DMS53 treated with DMSO at 0.1 percent for 48 hours (cell line): ENCODE results near the gene APBB1.

Experiments used
- DNase-seq: peaks from one replicate; lab custom pipeline; 2025; ENCODE audit not compliant: unreplicated experiment; lab: John Stamatoyannopoulos, UW

Gene APBB1

DNA sequence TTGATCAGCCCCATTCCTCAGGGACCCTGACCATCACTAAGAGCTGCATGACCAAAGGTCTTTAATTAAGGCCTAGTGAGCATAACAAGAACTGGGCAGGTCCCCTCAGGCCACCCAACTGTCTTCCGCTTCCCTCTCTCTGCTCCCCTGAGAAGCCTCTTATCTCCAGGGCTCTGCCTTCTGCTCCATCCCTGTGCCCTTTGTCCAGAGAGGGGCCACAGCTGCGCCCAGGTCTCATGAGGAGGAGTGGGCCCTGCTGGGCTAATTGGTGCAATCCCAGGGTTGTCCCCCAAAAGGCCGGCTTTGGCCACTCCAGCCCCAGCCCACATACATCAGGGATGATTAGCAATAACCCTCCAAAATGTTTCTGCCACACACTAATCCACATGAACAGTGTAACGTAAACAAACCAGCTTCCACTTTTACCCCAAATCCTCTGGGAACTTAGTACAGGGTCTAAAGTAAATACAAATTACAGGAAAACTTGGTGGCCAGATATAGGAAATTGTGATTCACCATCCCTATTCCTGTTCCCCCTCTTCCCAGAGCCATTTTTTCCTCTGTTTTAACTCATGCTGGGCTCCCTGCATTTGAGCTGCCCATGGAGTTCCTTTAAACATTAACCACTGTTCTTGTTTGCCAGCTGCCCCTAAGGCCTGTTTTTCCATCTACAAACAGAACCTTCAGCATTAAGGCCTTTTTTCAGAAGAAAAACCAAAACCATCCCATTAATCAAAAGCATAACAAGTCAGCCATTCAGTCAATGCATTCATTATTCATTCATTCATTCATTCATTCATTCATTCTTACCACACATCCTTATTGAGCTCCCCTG is 64.0 kb downstream of the APBB1 start:
- DNase-seq = peak; percentile 11

GRCh38 chr11:6353367-6353987 is 65.4 kb downstream of the APBB1 start:
- DNase-seq = peak; percentile 96

- no peak for DNase-seq
These were observed 67.0 kb downstream of the APBB1 start for GRCh38 chr11:6351782-6352382.

DNA sequence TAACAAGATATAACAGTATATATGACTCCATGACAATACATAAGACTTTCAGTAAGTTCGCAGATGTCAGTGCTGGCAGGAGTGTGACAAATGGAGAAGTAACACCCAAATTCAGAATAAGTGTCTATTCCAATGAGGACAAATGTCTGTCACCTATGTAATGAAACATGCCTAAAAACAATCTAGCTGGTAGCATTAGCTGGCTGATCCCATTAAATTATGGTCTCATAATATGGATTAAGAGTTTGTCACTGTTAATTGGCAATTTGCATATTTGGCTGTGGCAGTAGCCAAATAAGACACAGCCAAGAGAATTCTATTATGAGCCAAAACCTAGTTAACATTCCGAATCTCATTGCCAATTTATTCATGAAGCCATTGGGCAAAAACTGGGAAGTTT is 68.4 kb downstream of the APBB1 start:
- no peak for DNase-seq

- peak; percentile 55 for DNase-seq
These were observed 68.9 kb downstream of the APBB1 start for GRCh38 chr11:6350043-6350442.

GRCh38 chr11:6345366-6345765 is 73.5 kb downstream of the APBB1 start:
- no peak for DNase-seq
